ENCODE measurements around the gene RAB6B. TPM values are rescaled to one million over a fixed set of nuclear protein-coding genes. Genes with fewer than 3 reads are reported as not detected.
A peak's percentile ranks its signal among the peaks of the same experiment; 100 is the strongest.

RAB6B gene
- total and polyA plus RNA-seq, 2 of the 8 experiments (the other 6 are each of a cell fraction or from before 2014, with no cell fraction given): 7.9 to 15.6 TPM

GRCh38 chr3:133886031-133886722 lies 9.5 kb downstream of the RAB6B start:
- TF ChIP-seq RNF2 (IDR thresholded peaks at IDR 0.05; ENCODE audit: borderline replicate concordance, low read depth, low read length, missing control alignments, poor library complexity, severe bottlenecking): no peak
- no peak for TF ChIP-seq RFX5 (IDR thresholded peaks at IDR 0.05; ENCODE audit: borderline replicate concordance, low read depth, low read length)
- TF ChIP-seq ZNF274 (IDR thresholded peaks at IDR 0.05; ENCODE audit: borderline replicate concordance, extremely low read depth, low read length): no peak
- TF ChIP-seq, protein P1, sequence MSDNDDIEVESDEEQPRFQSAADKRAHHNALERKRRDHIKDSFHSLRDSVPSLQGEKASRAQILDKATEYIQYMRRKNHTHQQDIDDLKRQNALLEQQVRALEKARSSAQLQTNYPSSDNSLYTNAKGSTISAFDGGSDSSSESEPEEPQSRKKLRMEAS (IDR thresholded peaks at IDR 0.05): no peak
- Histone ChIP-seq H3K23me2 (ENCODE audit: low read depth, low read length) (no peaks in the 10 kb centered on the region), H4K20me1 (replicated peaks in 1 of 2; ENCODE audit: control insufficient read depth in 1 of 2, insufficient read depth in 2 of 2, low read length in 2 of 2) (no peaks in the 10 kb centered on the region), H3K9ac (replicated peaks in 1 of 4; ENCODE audit: extremely low read depth in 1 of 4, low read depth in 3 of 4, low read length in 3 of 4) (no peak overlapping the region), H3K79me2 (ENCODE audit: control insufficient read depth in 1 of 2, insufficient read depth in 2 of 2, low read length in 2 of 2) (no peaks in the 10 kb centered on the region), H3K9me3 (ENCODE audit: insufficient read depth in 2 of 2, low read depth in 1 of 2, low read length in 1 of 2) (no peaks in the 10 kb centered on the region), H2BK15ac (ENCODE audit: low read length) (no peak overlapping the region), H3K18ac (ENCODE audit: extremely low read depth, low read length) (no peak overlapping the region), H4K91ac (replicated peaks; ENCODE audit: insufficient read length, low read length) (no peak overlapping the region), H2BK120ac (replicated peaks; ENCODE audit: low read depth, low read length) (no peak overlapping the region), H3K23ac (ENCODE audit: insufficient read length) (no peak overlapping the region), H3K36me3 (ENCODE audit: control insufficient read depth in 2 of 4, insufficient read depth in 4 of 4, low read length in 3 of 4) (no peaks in the 10 kb centered on the region), H3K27me3 (replicated peaks in 1 of 4; ENCODE audit: control insufficient read depth in 3 of 4, extremely low read depth in 1 of 4, insufficient read depth in 3 of 4, low read length in 3 of 4) (no peaks in the 10 kb centered on the region; a peak in 1 of 7 replicates), H2BK20ac (ENCODE audit: low read length) (no peak overlapping the region), H3K79me1 (ENCODE audit: low read depth, low read length) (no peaks in the 10 kb centered on the region; the same call in 1 of the 2 replicates), H4K8ac (ENCODE audit: extremely low read depth, insufficient read depth, low read length) (no peak overlapping the region), H3K4me3 (ENCODE audit: extremely low read depth in 1 of 4, insufficient read depth in 2 of 4, low read depth in 3 of 4, low read length in 4 of 4) (no peak overlapping the region), H2AK5ac (ENCODE audit: low read depth, low read length) (no peak overlapping the region), H3K56ac (replicated peaks; ENCODE audit: insufficient read length, low read depth, low read length) (no peak overlapping the region), H2BK12ac (ENCODE audit: low read depth, low read length) (no peak overlapping the region), H3K14ac (ENCODE audit: insufficient read length) (no peak overlapping the region), H2BK5ac (ENCODE audit: low read depth, low read length) (no peak overlapping the region), H3K27ac (ENCODE audit: low read depth, low read length) (no peak overlapping the region), H3K4ac (replicated peaks; ENCODE audit: insufficient read length, low read depth, low read length) (no peak overlapping the region), H2AFZ (ENCODE audit: low read length) (no peak overlapping the region), H3K4me2 (ENCODE audit: insufficient read depth in 1 of 2, low read depth in 2 of 2, low read length in 2 of 2) (no peak overlapping the region), H3K4me1 (replicated peaks in 1 of 4; ENCODE audit: control insufficient read depth in 3 of 4, insufficient read depth in 4 of 4, low read length in 3 of 4) (peaks cover 0 to 6% (median 1%) of the 10 kb centered on the region in 4 experiments; a peak in 2 of 7 replicates), H4K5ac (ENCODE audit: insufficient read length, low read depth, low read length) (no peak overlapping the region)
- ChIA-PET POLR2A (ENCODE audit: partially characterized antibody) (interaction anchor here (1.9 kb wide), 1 partner anchor 14 kb away, joined by 4 read pairs; no protein-coding TSS in a partner anchor), CTCF (ENCODE audit: partially characterized antibody) (interaction anchor here (0.9 to 1.2 kb wide), 3 partner anchors 10 to 95 kb away, joined by 3 to 4 read pairs (median 3); no protein-coding TSS in a partner anchor)
- 87% methylated on average over 7 of the region's 7 CpGs; no CpG with 5 or more reads in 1 of the 2 experiments for WGBS, 2 experiments (ENCODE audit: extremely low coverage in 1 of 2, insufficient coverage in 1 of 2, insufficient read length in 1 of 2, insufficient replicate concordance in 2 of 2, low coverage in 1 of 2, low lambda C conversion rate in 2 of 2, missing lambda C conversion rate in 1 of 2)
- FAIRE-seq (no peak), DNase-seq (ENCODE audit: low read depth in 1 of 2, low spot score in 2 of 2) (peak in 1 of 2 experiments; percentile 30)

Measured in H1 (cell line).